ENCODE measurements around the gene LRCH4.

The LRCH4 gene

DNA sequence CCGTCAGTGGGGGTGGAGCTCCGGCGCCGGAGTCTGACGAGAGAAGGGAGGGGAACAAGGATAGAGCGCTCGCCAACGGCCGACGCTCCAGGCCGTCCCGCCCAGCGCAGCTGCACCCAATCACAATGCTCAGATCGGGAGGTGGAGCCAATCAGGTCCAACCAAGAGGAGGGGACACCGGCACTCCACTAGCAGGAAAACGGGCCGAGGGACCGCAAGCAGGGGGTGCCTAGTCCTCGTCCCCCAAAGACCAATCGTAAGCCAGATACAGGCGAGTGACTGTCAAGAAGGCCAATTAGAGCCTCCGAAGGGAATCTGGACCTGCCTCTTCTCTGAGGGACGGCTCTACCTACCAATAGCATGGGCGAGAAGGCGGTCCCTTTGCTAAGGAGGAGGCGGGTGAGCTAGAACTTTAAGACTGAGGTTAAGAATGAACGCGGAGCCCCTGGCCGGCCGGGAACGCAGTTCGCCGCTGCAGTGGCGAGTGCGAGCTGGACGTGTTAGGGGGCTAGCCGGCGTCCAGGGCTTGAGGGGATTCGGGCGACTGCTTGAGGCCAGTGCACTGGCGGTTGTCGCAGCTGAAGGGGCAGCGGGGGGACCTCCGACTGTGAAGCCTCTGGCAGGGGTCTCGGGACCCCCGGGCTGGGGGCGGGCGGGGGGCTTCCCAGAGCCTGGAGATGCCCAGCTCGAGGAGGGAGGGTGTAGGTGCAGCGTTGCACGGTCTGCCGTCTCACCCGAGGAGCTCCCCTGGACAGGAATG, 517 bp upstream of the LRCH4 start, which contains the start of gene FBXO24:
TSS of gene FBXO24 (plus strand) at position 63 of the 760 bp plus-strand sequence. CDS start at position 361, 298 bp downstream.
- peaks cover 6% of the 10 kb centered on the region for H3K27me3 ChIP-seq (ENCODE audit: control insufficient read depth, insufficient read depth, low read length)
- H3K4me2 ChIP-seq (ENCODE audit: low read length) = peak within 1 kb of the TSS; percentile 93
- H3K9me3 ChIP-seq (replicated peaks; ENCODE audit: low read length) = no peaks in the 10 kb centered on the region
- H3K9ac ChIP-seq (ENCODE audit: low read depth, low read length) = peak within 1 kb of the TSS; percentile 96
- H3K4me1 ChIP-seq (ENCODE audit: control insufficient read depth, insufficient read depth, low read length) = peaks cover 21% of the 10 kb centered on the region
- H3K4me3 ChIP-seq (ENCODE audit: low read length) = peak within 1 kb of the TSS; percentile 97
- H3K36me3 ChIP-seq (ENCODE audit: insufficient read depth, low read length) = peaks cover 17% of the 10 kb centered on the region

DNA sequence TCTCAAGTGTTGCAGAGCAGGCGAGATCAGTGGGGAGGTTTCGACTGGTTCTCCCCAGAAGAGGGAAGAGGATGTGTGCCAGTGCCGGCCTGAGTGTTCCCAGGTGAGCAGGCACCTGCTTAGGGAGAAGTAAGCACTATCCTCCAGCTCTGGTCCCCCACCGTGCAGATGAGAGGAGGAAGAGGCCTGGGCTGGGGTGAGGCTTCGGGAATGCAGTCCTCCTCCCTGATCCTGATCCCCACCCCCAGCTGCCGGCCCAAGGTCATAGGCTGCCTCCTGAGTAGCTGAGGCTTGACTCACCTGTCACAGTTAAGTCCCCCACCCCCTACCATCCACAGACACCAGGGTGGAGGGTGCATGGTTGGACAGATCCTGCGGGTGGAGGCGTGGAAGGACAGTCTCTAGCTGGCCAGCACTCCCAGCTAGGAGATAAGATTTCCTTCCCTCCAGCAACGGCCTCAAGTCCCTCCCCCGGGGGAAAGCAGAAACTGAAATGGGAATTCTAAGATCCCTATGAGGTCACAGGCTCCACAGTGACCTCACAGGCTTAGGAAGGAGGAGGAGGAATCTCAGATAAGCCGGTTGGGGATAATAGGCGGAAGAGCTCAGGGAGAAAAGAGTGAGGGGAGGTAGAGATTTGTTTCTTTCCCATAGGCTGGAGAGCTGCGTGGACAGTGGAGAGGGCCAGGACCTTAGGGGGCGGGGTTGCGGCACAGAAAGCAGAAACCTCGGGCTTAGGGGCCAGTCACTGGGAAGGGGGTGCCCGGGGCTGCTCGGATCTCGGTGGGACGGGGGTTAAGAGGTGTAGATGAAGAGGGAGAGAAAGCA, 1.0 kb downstream of the LRCH4 start:
- peak overlapping the region; percentile 93 for H3K4me2 ChIP-seq (ENCODE audit: low read length)
- no peaks in the 10 kb centered on the region for H3K27me3 ChIP-seq (ENCODE audit: control insufficient read depth, insufficient read depth, low read length)
- H3K36me3 ChIP-seq (ENCODE audit: insufficient read depth, low read length) = peaks cover 32% of the 10 kb centered on the region
- peak overlapping the region; percentile 97 for H3K4me3 ChIP-seq (ENCODE audit: low read length)
- peaks cover 21% of the 10 kb centered on the region for H3K4me1 ChIP-seq (ENCODE audit: control insufficient read depth, insufficient read depth, low read length)
- H3K9me3 ChIP-seq (replicated peaks; ENCODE audit: low read length) = no peaks in the 10 kb centered on the region
- H3K9ac ChIP-seq (ENCODE audit: low read depth, low read length) = peak overlapping the region; percentile 96

DNA sequence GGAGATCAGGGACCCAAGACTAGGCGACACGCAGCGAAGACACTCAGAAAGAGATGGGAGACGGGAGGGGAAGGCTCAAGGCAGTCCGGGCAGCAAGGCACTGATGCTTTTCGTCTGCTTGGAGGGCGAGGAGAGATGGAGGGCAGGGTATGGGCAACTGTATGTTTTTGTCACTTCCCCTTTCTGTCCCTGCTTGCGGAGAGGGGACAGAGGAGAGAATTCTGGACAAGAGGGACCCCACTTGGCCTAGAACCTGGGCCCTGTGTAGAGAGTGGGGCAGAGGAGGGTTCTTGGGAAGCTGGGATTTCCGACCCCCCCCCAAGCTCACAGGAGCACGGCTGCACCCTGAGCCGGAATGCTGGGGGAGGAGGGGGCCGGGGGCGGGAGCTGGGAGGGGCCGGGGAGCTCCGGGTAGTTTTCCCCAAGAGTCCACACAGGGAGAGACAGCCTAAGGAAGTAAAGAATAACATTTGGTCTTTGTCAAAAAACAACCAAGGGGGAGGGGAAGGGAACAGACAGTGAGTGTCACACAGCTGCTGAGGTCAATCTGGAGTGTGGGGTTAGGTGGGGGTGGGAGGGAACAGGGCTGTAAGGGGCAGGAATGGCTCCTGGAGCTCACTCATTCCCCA, 1.8 kb downstream of the LRCH4 start:
- Histone ChIP-seq H3K9ac (ENCODE audit: low read depth, low read length) (peak overlapping the region; percentile 96), H3K9me3 (replicated peaks; ENCODE audit: low read length) (no peaks in the 10 kb centered on the region), H3K4me1 (ENCODE audit: control insufficient read depth, insufficient read depth, low read length) (peaks cover 21% of the 10 kb centered on the region), H3K27me3 (ENCODE audit: control insufficient read depth, insufficient read depth, low read length) (no peaks in the 10 kb centered on the region), H3K36me3 (ENCODE audit: insufficient read depth, low read length) (peaks cover 37% of the 10 kb centered on the region), H3K4me3 (ENCODE audit: low read length) (peak overlapping the region; percentile 97), H3K4me2 (ENCODE audit: low read length) (peak overlapping the region; percentile 93)

DNA sequence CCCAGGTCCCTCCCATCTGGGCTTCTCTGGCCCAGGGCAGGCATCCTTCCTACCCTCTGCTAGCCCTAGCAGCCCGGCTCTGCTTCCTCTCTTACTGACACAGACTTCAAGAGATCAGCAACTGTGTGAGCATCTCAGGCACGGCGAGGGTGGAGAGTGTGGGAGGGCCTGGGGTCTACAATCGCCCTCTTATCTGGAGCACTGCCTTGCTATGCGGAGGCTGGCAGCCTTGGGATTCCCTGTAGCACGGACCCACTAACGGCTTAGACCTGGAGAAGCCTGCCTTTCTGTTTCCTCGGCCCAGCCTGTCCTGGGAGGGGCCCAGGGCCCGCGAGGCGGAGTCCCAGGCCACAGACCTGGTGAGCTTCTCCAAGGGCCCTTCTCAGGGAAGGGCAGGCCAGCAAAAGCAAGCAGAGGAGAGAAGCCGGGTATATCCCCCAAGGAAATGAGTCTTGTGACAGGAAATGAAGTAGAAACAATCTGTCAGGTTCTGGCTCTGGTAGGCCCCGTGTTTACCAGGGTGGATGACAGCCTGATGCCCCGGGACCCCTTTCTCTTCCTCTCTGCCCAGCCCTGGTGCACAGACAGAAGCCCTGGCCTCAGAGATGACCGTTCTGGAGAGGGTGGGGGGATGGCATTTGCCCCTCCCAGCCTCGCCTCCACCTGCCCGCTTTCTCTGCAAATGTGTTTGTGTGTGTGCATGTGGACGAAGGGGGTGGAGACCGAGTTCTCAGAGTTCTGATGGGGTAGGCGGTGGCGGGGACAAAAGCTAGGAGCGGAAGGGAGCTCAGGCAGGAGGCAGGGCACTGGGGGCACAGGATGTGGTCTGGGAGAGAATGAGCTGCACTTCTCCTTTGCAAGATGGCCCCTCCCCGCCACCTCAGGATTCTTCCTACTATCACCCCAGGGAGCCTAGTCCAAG, 2.5 kb downstream of the LRCH4 start:
- Histone ChIP-seq H3K4me3 (ENCODE audit: low read length) (peak overlapping the region; percentile 97), H3K27me3 (ENCODE audit: control insufficient read depth, insufficient read depth, low read length) (no peaks in the 10 kb centered on the region), H3K9me3 (replicated peaks; ENCODE audit: low read length) (no peaks in the 10 kb centered on the region), H3K9ac (ENCODE audit: low read depth, low read length) (peak overlapping the region; percentile 89), H3K4me1 (ENCODE audit: control insufficient read depth, insufficient read depth, low read length) (peaks cover 21% of the 10 kb centered on the region), H3K4me2 (ENCODE audit: low read length) (peak overlapping the region; percentile 93), H3K36me3 (ENCODE audit: insufficient read depth, low read length) (peaks cover 44% of the 10 kb centered on the region)

DNA sequence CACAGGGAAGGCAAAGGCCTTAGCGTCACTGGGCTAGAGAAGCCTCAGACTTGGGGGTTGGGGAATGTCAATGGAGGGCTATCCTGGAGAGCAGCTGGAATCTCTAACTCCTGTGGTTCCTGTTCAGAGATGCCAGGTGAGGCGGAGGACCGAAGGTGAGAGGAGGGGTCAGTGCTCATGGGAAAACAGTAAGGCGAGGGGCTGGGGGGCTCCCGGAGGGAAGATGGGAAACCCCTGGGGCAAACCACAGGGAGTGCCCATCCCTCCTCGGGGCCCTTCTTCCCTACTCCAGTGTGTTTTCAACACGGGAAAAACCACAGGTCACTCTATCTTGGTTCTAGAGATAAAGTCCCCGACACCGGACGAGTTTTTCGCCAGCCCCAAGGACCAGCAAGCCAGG, 3.3 kb downstream of the LRCH4 start:
- H3K4me2 ChIP-seq (ENCODE audit: low read length) = peak overlapping the region; percentile 93
- H3K4me1 ChIP-seq (ENCODE audit: control insufficient read depth, insufficient read depth, low read length) = peaks cover 21% of the 10 kb centered on the region
- H3K9ac ChIP-seq (ENCODE audit: low read depth, low read length) = peak overlapping the region; percentile 89
- peaks cover 51% of the 10 kb centered on the region for H3K36me3 ChIP-seq (ENCODE audit: insufficient read depth, low read length)
- no peaks in the 10 kb centered on the region for H3K27me3 ChIP-seq (ENCODE audit: control insufficient read depth, insufficient read depth, low read length)
- H3K9me3 ChIP-seq (replicated peaks; ENCODE audit: low read length) = no peaks in the 10 kb centered on the region
- H3K4me3 ChIP-seq (ENCODE audit: low read length) = no peak overlapping the region

DNA sequence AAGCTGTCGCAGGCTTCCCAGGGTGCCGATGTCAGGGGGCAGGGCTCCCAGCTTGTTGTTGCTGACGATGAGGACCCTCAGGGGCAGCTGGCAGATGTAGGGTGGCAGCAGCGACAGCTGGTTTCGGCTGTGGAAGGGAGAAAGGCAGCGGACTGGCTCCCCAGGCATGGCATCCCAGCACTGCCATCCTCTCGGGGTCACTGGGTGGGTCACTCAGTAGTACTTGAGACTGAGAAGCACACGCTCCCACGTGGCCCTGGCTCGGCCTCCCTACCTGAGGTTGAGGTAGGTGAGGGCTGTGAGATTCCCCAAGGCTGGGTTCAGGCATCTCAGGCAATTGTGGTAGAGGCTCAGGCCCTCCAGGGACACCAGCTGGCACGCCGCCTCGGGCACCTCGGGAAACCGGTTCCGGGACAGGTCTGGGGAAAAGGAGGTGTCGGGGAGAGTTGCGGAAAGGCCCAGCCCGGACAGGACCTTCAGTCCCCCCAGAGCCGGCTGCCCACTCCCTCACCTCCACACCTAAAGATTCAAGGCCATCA, 3.8 kb downstream of the LRCH4 start:
- H3K4me2 ChIP-seq (ENCODE audit: low read length) = no peak overlapping the region
- peaks cover 21% of the 10 kb centered on the region for H3K4me1 ChIP-seq (ENCODE audit: control insufficient read depth, insufficient read depth, low read length)
- no peaks in the 10 kb centered on the region for H3K9me3 ChIP-seq (replicated peaks; ENCODE audit: low read length)
- H3K4me3 ChIP-seq (ENCODE audit: low read length) = no peak overlapping the region
- H3K9ac ChIP-seq (ENCODE audit: low read depth, low read length) = no peak overlapping the region
- H3K27me3 ChIP-seq (ENCODE audit: control insufficient read depth, insufficient read depth, low read length) = no peaks in the 10 kb centered on the region
- peaks cover 56% of the 10 kb centered on the region for H3K36me3 ChIP-seq (ENCODE audit: insufficient read depth, low read length)

DNA sequence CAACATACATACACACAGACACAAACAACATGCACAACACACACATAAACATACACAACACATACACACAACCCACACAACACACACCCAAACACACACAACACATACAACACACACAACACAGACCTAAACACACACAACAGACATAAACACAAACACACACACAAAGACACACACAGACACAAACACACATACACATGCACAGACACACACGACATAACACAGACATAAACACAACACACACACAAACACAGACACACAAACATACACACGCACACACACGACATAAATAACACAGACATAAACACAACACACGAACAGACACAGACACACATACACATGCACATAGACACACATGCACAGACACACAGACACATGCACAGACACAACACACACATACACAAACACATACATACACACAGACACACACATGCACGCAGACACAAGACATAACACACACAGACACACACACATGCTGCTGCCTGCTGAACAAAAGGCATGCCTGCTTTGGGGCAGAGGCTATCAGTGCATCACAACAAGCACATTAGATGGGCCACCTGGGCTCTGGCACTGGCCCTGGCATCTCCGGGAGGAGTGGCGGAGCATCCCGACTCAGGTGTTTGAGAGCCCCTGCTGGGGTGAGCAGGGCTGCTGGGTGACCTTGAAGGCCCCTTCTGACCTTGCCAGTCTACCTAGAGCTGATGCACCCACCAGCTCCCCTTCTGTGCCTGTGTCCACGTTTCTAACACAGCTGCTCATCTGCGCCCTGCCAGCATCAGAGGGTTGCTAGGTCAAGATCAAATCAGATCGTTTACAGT, 5.3 kb downstream of the LRCH4 start:
- H3K9ac ChIP-seq (ENCODE audit: low read depth, low read length) = no peak overlapping the region
- no peaks in the 10 kb centered on the region for H3K27me3 ChIP-seq (ENCODE audit: control insufficient read depth, insufficient read depth, low read length)
- no peak overlapping the region for H3K4me2 ChIP-seq (ENCODE audit: low read length)
- H3K4me3 ChIP-seq (ENCODE audit: low read length) = no peak overlapping the region
- peaks cover 69% of the 10 kb centered on the region for H3K36me3 ChIP-seq (ENCODE audit: insufficient read depth, low read length)
- H3K4me1 ChIP-seq (ENCODE audit: control insufficient read depth, insufficient read depth, low read length) = peaks cover 21% of the 10 kb centered on the region
- no peaks in the 10 kb centered on the region for H3K9me3 ChIP-seq (replicated peaks; ENCODE audit: low read length)

DNA sequence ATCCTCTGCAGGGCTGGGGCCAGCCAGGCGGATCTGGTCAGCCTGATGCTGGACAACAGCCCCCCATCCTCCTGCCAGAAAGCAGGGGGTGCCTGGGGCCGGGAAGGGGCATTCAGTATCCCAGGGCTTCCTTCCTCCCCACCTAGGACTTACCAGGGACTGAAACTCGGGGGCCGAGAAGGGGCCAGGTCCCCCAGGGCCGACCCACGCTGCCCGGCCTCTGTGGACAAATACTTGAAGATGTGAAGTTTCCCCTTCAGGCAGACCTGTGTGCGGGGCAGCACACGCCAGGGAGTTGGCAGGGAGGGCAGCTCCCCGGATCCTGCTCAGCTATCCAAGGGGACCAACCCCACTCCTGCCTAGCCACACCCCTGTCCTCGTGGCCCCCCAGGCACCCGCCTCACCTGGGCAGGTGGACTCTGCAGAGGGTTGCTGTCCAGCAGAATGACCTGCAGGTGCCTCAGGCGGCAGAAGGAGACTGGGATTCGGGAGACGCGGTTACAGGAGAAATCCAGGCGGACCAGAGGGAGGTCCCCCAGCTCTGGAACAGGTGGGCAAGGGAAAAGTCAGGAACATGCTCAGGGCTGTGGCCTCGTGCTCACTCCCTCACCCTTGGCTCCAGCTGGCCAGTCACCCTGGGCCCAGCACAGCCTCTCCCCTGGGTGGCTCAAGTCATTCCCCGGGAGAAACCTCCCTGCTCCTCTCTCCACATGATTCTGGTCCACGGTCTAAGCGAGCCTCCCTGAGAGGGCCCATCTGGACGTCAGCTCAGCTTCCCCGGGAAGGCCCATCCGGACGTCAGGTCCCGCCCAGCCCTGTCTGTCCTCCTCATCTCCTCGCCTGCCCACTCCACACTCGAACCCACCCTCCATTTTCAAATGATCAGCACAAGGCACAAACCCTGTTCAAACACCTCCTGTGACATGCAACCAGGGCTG, 7.4 kb downstream of the LRCH4 start:
- Histone ChIP-seq H3K9me3 (replicated peaks; ENCODE audit: low read length) (no peaks in the 10 kb centered on the region), H3K4me2 (ENCODE audit: low read length) (no peak overlapping the region), H3K4me3 (ENCODE audit: low read length) (no peak overlapping the region), H3K4me1 (ENCODE audit: control insufficient read depth, insufficient read depth, low read length) (peaks cover 9% of the 10 kb centered on the region), H3K36me3 (ENCODE audit: insufficient read depth, low read length) (peaks cover 86% of the 10 kb centered on the region), H3K27me3 (ENCODE audit: control insufficient read depth, insufficient read depth, low read length) (no peaks in the 10 kb centered on the region), H3K9ac (ENCODE audit: low read depth, low read length) (no peak overlapping the region)

DNA sequence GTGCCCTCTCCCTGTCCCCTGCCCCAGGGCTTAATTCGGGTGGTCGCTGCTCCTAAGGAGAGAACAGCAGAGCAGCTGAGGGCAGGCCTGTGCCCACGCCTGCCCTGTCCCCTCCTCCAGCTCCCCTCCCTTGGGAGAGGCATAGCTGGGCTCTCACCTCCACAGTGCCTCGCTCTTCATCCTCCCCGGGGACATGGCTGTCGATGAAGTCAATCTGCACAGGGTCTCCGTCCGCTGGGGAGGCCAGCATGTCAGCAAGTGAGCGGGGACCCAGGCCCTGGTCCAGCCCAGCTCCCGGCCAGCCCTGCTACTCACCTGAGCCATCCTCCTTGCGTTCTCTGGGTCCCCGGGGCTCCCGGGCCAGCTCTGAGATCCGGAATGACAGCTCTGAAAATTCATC, 8.4 kb downstream of the LRCH4 start:
- peaks cover 80% of the 10 kb centered on the region for H3K36me3 ChIP-seq (ENCODE audit: insufficient read depth, low read length)

More for the DNA sequence above, 8.4 kb downstream of the LRCH4 start:
- Histone ChIP-seq H3K4me1 (ENCODE audit: control insufficient read depth, insufficient read depth, low read length) (no peaks in the 10 kb centered on the region), H3K9ac (ENCODE audit: low read depth, low read length) (no peak overlapping the region), H3K27me3 (ENCODE audit: control insufficient read depth, insufficient read depth, low read length) (no peaks in the 10 kb centered on the region), H3K9me3 (replicated peaks; ENCODE audit: low read length) (no peaks in the 10 kb centered on the region), H3K4me3 (ENCODE audit: low read length) (no peak overlapping the region), H3K4me2 (ENCODE audit: low read length) (no peak overlapping the region)

Measured in skeletal muscle satellite cell (primary cell).